Common myeloid progenitor, CD34-positive (primary cell): Measurements from ENCODE around the gene GNA12.

ENCODE experiments used
- CTCF ChIA-PET: fragments of 350-600 bp; sonication (Branson Sonifier 250); formaldehyde crosslinking; loops from one replicate; lab custom pipeline; 2021; ENCODE audit warnings: antibody characterized with exemption; lab: Charles Lee
- POLR2A ChIA-PET: fragments of 350-600 bp; sonication (Branson Sonifier 250); formaldehyde crosslinking; loops from one replicate; lab custom pipeline; 2021; ENCODE audit warnings: antibody characterized with exemption; lab: Charles Lee
- DNase-seq, 3 donors: peaks; one replicate each; pipeline versions ENCODE4 v3.0.0 to v3.0.0-alpha.2; 2013
- H3K27ac ChIP-seq, 2 experiments: 1 replicate in 1 of 2; 2 replicates in 1 of 2; pipeline ENCODE4 v1.7.0; 2013; ENCODE audit warnings: inconsistent platforms in 2 of 2, low read length in 2 of 2, mild to moderate bottlenecking in 2 of 2, low read depth in 1 of 2, moderate library complexity in 1 of 2; ENCODE audit not compliant: severe bottlenecking in 2 of 2, insufficient read depth in 1 of 2, poor library complexity in 1 of 2
- H3K27me3 ChIP-seq, 5 experiments: replicated peaks in 2 of 5; 1 replicate in 3 of 5; 2 replicates in 2 of 5; pipeline versions ENCODE4 v1.6.1 to v1.7.0; 2013; ENCODE audit warnings: low read length in 4 of 5, mild to moderate bottlenecking in 2 of 5, moderate library complexity in 2 of 5, inconsistent platforms in 1 of 5; ENCODE audit not compliant: insufficient read depth in 5 of 5, control insufficient read depth in 4 of 5
- H3K36me3 ChIP-seq, 4 experiments: 1 replicate in 2 of 4; 2 replicates in 2 of 4; pipeline versions ENCODE4 v1.6.1 to v1.7.0; 2013; ENCODE audit warnings: low read length in 3 of 4, control low read depth in 1 of 4, mild to moderate bottlenecking in 1 of 4; ENCODE audit not compliant: control insufficient read depth in 4 of 4, insufficient read depth in 4 of 4
- H3K4me1 ChIP-seq, 4 experiments: 1 replicate in 3 of 4; 2 replicates in 1 of 4; pipeline versions ENCODE4 v1.6.1 to v1.7.1; 2013; ENCODE audit warnings: low read length in 3 of 4, mild to moderate bottlenecking in 3 of 4, control low read depth in 1 of 4, inconsistent platforms in 1 of 4, moderate library complexity in 1 of 4; ENCODE audit not compliant: control insufficient read depth in 4 of 4, insufficient read depth in 4 of 4; ENCODE audit errors: control extremely low read depth in 1 of 4
- H3K4me3 ChIP-seq, 7 experiments: 1 replicate in 4 of 7; 2 replicates in 3 of 7; pipeline versions ENCODE4 v1.5.1 to v1.7.0; 2013; ENCODE audit warnings: mild to moderate bottlenecking in 7 of 7, low read length in 6 of 7, moderate library complexity in 6 of 7, inconsistent platforms in 2 of 7, low read depth in 2 of 7, control low read depth in 1 of 7; ENCODE audit not compliant: insufficient read depth in 4 of 7, control insufficient read depth in 1 of 7; ENCODE audit errors: extremely low read depth in 1 of 7
- H3K9me3 ChIP-seq, 5 experiments: 1 replicate in 4 of 5; 2 replicates in 1 of 5; pipeline versions ENCODE4 v1.6.1 to v1.7.1; 2013; ENCODE audit warnings: low read length in 4 of 5, mild to moderate bottlenecking in 2 of 5, inconsistent platforms in 1 of 5, low read depth in 1 of 5, moderate library complexity in 1 of 5; ENCODE audit not compliant: control insufficient read depth in 4 of 5, insufficient read depth in 2 of 5; ENCODE audit errors: control extremely low read depth in 1 of 5
- WGBS: methylation state at CpG from one replicate; pipeline ENCODE4 v1.1.5; 2013; ENCODE audit not compliant: insufficient coverage; 5-methylcytosine and 5-hydroxymethylcytosine counted together

GNA12 gene

DNA sequence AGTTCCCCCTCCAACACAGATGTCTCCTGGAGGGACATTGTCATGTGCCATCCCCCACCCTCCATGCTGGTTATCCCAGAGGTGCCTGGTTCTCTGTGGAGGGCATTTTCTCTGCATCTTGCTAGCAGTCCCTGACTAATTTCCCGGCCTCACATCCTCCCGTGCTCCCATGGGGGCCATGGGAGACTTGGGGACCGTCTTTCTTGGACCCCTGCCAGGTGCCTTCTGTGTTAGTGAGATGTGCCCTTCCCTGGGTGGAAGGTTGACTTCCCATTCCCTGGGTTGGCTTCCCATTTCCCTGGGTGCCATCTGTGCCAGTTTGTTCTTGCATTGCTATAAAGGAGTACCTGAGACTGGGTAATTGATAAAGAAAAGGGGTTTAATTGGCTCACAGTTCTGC, 22.5 kb upstream of the GNA12 start:
- H3K9me3 ChIP-seq, result no peaks in the 10 kb centered on the region
- H3K36me3 ChIP-seq, result peaks cover 0 to 2% (median 0%) of the 10 kb centered on the region in 4 experiments
- no peak for DNase-seq
- CTCF ChIA-PET, result interaction anchor here (0.9 to 5.2 kb wide), 7 partner anchors 9 to 289 kb away, joined by 3 to 35 read pairs (median 9); no protein-coding TSS in a partner anchor
- POLR2A ChIA-PET, result no interaction called here
- H3K4me3 ChIP-seq, result no peak overlapping the region
- peaks cover 3 to 53% (median 40%) of the 10 kb centered on the region in 4 experiments for H3K4me1 ChIP-seq
- 63% methylated on average over 3 of the region's 3 CpGs for WGBS
- H3K27me3 ChIP-seq, result no peaks in the 10 kb centered on the region
- no peak overlapping the region for H3K27ac ChIP-seq

DNA sequence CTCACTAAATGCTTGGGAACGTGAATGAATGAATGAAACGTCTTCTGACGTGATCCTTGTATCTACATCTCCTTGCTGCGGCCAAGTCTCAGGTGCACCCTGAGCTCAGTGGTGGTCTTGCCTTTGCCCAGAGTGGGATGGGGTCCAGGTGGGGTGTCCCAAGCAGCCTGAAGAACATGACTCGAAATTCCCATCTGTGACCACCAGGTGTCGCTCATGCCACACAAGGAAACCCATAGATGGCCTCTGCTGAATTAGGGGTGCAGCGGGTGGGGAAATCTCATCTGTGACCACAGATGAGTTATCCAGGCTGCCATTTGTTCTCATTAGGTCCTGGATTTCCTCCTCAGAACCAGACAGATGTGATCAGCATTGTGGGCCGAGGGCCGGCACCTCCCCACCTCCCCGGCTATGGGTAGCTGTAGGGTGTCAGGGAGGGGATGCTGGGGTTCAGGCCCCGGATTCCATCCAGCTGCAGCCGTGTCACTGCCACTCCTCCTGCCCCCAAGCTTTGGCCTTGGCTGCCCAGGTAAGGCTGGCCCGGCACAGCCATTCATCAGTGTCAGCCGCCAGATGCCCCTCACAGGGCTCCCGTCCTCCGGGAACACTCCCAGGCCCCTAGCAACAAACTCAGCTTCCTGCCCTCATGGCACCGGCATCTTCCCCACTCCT, 21.0 kb upstream of the GNA12 start:
- 67% methylated on average over 14 of the region's 17 CpGs for WGBS
- POLR2A ChIA-PET, result interaction anchor here (0.6 to 1.2 kb wide), 2 partner anchors 131 to 144 kb away, joined by 4 to 7 read pairs; no protein-coding TSS in a partner anchor

GRCh38 chr7:2864204-2864985, 20.3 kb upstream of the GNA12 start:
- ChIA-PET CTCF (interaction anchor here (0.5 to 5.2 kb wide), 19 partner anchors 9 to 536 kb away, joined by 3 to 35 read pairs (median 5); no protein-coding TSS in a partner anchor), POLR2A (interaction anchor here (1.2 kb wide), 1 partner anchor 130 kb away, joined by 4 read pairs; no protein-coding TSS in a partner anchor)
- WGBS, result 94% methylated on average over 9 of the region's 12 CpGs

More for the DNA sequence above, 21.0 kb upstream of the GNA12 start:
- Histone ChIP-seq H3K27me3 (no peaks in the 10 kb centered on the region), H3K36me3 (peaks cover 0 to 4% (median 0%) of the 10 kb centered on the region in 4 experiments), H3K4me1 (peaks cover 3 to 39% (median 26%) of the 10 kb centered on the region in 4 experiments), H3K9me3 (no peaks in the 10 kb centered on the region), H3K4me3 (no peak overlapping the region), H3K27ac (no peak overlapping the region)
- peak; percentile 85 to 91 (median 86) for DNase-seq
- CTCF ChIA-PET, result interaction anchor here (0.5 to 5.2 kb wide), 26 partner anchors 10 to 535 kb away, joined by 3 to 35 read pairs (median 4); no protein-coding TSS in a partner anchor

GRCh38 chr7:2863461-2864066, 19.5 kb upstream of the GNA12 start:
- H3K4me3 ChIP-seq, result peak overlapping the region in 4 of 7 experiments; percentile 11 to 60 (median 32)
- DNase-seq, result peak; percentile 85 to 96 (median 94)
- no peak overlapping the region for H3K27ac ChIP-seq
- CTCF ChIA-PET, result interaction anchor here (0.9 to 5.2 kb wide), 10 partner anchors 14 to 536 kb away, joined by 3 to 35 read pairs (median 6); no protein-coding TSS in a partner anchor
- 11% methylated on average over 13 of the region's 18 CpGs for WGBS
- peaks cover 3 to 30% (median 21%) of the 10 kb centered on the region in 4 experiments for H3K4me1 ChIP-seq
- POLR2A ChIA-PET, result interaction anchor here (1.2 kb wide), 1 partner anchor 129 kb away, joined by 4 read pairs; no protein-coding TSS in a partner anchor
- no peaks in the 10 kb centered on the region for H3K27me3 ChIP-seq
- H3K36me3 ChIP-seq, result peaks cover 0 to 4% (median 0%) of the 10 kb centered on the region in 4 experiments
- H3K9me3 ChIP-seq, result no peaks in the 10 kb centered on the region

More at GRCh38 chr7:2864204-2864985, 20.3 kb upstream of the GNA12 start:
- peaks cover 0 to 4% (median 0%) of the 10 kb centered on the region in 4 experiments for H3K36me3 ChIP-seq
- no peak overlapping the region for H3K27ac ChIP-seq
- H3K27me3 ChIP-seq, result no peaks in the 10 kb centered on the region
- H3K4me1 ChIP-seq, result peaks cover 3 to 32% (median 21%) of the 10 kb centered on the region in 4 experiments
- DNase-seq, result no peak
- H3K4me3 ChIP-seq, result no peak overlapping the region
- H3K9me3 ChIP-seq, result no peaks in the 10 kb centered on the region

DNA sequence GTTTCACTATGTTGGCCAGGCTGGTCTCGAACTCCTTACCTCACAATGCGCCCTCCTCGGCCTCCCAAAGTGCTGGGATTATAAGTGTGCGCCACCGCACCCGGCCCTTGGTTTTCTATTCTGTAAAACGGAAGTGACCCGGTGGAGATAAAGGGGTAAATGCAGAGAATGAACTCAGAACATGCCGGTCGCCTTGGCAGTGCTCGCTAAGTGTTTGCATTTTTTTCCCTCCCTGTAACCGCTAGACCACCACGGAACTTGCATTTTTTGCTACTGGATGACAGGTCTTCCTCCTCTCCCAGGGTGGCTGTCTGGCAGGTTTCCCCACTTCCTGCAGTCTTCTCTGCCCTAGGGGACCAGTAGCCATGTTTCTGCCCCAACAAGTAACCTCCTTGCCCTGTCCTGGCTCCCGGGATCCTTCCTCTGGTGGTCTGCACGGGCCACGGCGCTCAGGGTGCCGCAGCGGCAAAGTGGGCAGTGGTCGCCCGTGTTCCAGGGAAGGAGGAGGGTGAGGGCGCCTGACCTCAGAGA, 18.8 kb upstream of the GNA12 start:
- H3K9me3 ChIP-seq, result no peaks in the 10 kb centered on the region
- WGBS, result 79% methylated on average over 19 of the region's 22 CpGs
- no peak overlapping the region for H3K27ac ChIP-seq
- H3K27me3 ChIP-seq, result no peaks in the 10 kb centered on the region
- H3K4me1 ChIP-seq, result peaks cover 3 to 30% (median 21%) of the 10 kb centered on the region in 4 experiments
- POLR2A ChIA-PET, result no interaction called here
- peak in 2 of 3 donors; percentile 49 to 53 for DNase-seq
- CTCF ChIA-PET, result interaction anchor here (1.6 to 1.7 kb wide), 2 partner anchors 75 to 103 kb away, joined by 3 to 6 read pairs; no protein-coding TSS in a partner anchor
- H3K36me3 ChIP-seq, result peaks cover 0 to 4% (median 0%) of the 10 kb centered on the region in 4 experiments
- H3K4me3 ChIP-seq, result peak overlapping the region in 2 of 7 experiments; percentile 21 to 60

DNA sequence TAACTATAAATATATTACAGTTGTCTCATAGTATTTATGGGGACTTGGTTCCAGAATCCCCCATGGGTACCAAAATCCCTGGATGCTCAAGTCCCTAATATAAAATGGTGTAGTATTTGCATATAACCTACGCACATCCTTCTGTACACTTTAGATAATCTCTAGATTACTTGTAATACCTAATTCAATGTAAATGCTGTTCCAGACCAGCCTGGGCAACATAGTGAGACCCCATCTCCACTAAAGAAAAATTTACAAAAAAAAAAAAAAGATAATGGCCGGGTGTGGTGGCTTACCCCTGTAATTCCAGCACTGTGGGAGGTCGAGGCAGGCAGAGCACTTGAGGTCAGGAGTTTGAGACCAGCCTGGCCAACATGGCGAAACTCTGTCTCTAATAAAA, 17.4 kb upstream of the GNA12 start:
- H3K27me3 ChIP-seq, result no peaks in the 10 kb centered on the region
- no CpG with 5 or more reads among the region's 4 CpGs for WGBS
- H3K9me3 ChIP-seq, result no peaks in the 10 kb centered on the region
- peaks cover 3 to 30% (median 21%) of the 10 kb centered on the region in 4 experiments for H3K4me1 ChIP-seq
- no peak overlapping the region for H3K27ac ChIP-seq
- ChIA-PET CTCF (interaction anchor here (1.6 to 1.7 kb wide), 2 partner anchors 76 to 101 kb away, joined by 3 to 6 read pairs; no protein-coding TSS in a partner anchor), POLR2A (no interaction called here)
- no peak for DNase-seq
- H3K4me3 ChIP-seq, result no peak overlapping the region
- H3K36me3 ChIP-seq, result peaks cover 0 to 4% (median 0%) of the 10 kb centered on the region in 4 experiments
